SU-DHL-6 (cell line): Measurements from ENCODE around the gene BMERB1.

Experiments used
- H2AFZ ChIP-seq: fragments of 200-600 bp; sonication (generic); 2 replicates; pipeline ENCODE4 v1.6.1; 2014; ENCODE audit warnings: low read depth, mild to moderate bottlenecking, moderate library complexity, mixed read lengths, antibody characterized with exemption, low read length; ENCODE audit not compliant: severe bottlenecking
- H3F3A ChIP-seq: fragments of 200-600 bp; shearing (Covaris generic); 2 replicates; pipeline ENCODE4 v1.6.0; 2016; ENCODE audit warnings: antibody characterized with exemption, mild to moderate bottlenecking; ENCODE audit not compliant: insufficient read depth
- H3K27ac ChIP-seq: fragments of 200-600 bp; sonication (generic); 2 replicates; pipeline ENCODE4 v1.5.1; 2016; ENCODE audit warnings: low read depth, mild to moderate bottlenecking, low read length, moderate library complexity, mixed read lengths
- H3K27me3 ChIP-seq: fragments of 200-600 bp; sonication (generic), shearing (Covaris generic); 2 replicates; pipeline ENCODE4 v1.6.0; 2014; ENCODE audit warnings: mild to moderate bottlenecking, low read length
- H3K36me3 ChIP-seq: fragments of 200-600 bp; sonication (generic); 2 replicates; pipeline ENCODE4 v1.6.1; 2014; ENCODE audit warnings: mild to moderate bottlenecking, low read length, mixed read lengths
- H3K4me2 ChIP-seq: fragments of 300-600, 200-600 bp; shearing (Covaris generic), sonication (generic); 2 replicates; pipeline ENCODE4 v1.6.0; 2014; ENCODE audit warnings: low read length, low read depth, mild to moderate bottlenecking; ENCODE audit not compliant: poor library complexity, severe bottlenecking
- H3K4me3 ChIP-seq: fragments of 200-600 bp; sonication (generic); 2 replicates; pipeline ENCODE4 v1.5.1; 2014; ENCODE audit warnings: antibody characterized with exemption, low read length, mild to moderate bottlenecking, mixed read lengths; ENCODE audit not compliant: insufficient read depth, poor library complexity, severe bottlenecking
- H3K79me2 ChIP-seq: fragments of 200-600 bp; sonication (generic); 2 replicates; pipeline ENCODE4 v1.6.1; 2014; ENCODE audit warnings: mild to moderate bottlenecking, low read length, moderate library complexity; ENCODE audit not compliant: insufficient read depth
- H3K9ac ChIP-seq: fragments of 200-600 bp; sonication (generic); 2 replicates; pipeline ENCODE4 v1.7.0; 2014; ENCODE audit warnings: mild to moderate bottlenecking, low read length
- H3K9me2 ChIP-seq: fragments of 200-600 bp; sonication (generic); replicated peaks from 2 replicates; pipeline ENCODE4 v1.6.1; 2014; ENCODE audit warnings: low read length; ENCODE audit not compliant: insufficient read depth
- H3K9me3 ChIP-seq: fragments of 200-600 bp; sonication (generic); 2 replicates; pipeline ENCODE4 v1.6.1; 2014; ENCODE audit warnings: low read length, mixed read lengths; ENCODE audit not compliant: insufficient read depth
- H4K20me1 ChIP-seq: fragments of 200-600 bp; sonication (generic); 2 replicates; pipeline ENCODE4 v1.6.1; 2014; ENCODE audit warnings: low read depth, mild to moderate bottlenecking, antibody characterized with exemption, low read length, moderate library complexity, mixed read lengths
- EZH2phosphoT487 ChIP-seq: fragments of 200-600 bp; sonication (generic), shearing (Covaris generic); conservative IDR thresholded peaks from 2 replicates; pipeline ENCODE4 v1.6.1; 2018; ENCODE audit warnings: mild to moderate bottlenecking, antibody characterized with exemption, low read length, moderate library complexity, mixed read lengths
- TF ChIP-seq, protein P1 (sequence below): fragments of 200-600 bp; sonication (generic); IDR thresholded peaks from one replicate; pipeline ENCODE4 v1.5.1; 2017; ENCODE audit warnings: antibody characterized with exemption, mild to moderate bottlenecking, low read length, moderate library complexity; ENCODE audit not compliant: insufficient read depth, poor library complexity, severe bottlenecking

The BMERB1 gene

GRCh38 chr16:15482068-15482747, 47.8 kb downstream of the BMERB1 start:
- no peak for TF ChIP-seq EZH2phosphoT487
- TF ChIP-seq, protein P1, sequence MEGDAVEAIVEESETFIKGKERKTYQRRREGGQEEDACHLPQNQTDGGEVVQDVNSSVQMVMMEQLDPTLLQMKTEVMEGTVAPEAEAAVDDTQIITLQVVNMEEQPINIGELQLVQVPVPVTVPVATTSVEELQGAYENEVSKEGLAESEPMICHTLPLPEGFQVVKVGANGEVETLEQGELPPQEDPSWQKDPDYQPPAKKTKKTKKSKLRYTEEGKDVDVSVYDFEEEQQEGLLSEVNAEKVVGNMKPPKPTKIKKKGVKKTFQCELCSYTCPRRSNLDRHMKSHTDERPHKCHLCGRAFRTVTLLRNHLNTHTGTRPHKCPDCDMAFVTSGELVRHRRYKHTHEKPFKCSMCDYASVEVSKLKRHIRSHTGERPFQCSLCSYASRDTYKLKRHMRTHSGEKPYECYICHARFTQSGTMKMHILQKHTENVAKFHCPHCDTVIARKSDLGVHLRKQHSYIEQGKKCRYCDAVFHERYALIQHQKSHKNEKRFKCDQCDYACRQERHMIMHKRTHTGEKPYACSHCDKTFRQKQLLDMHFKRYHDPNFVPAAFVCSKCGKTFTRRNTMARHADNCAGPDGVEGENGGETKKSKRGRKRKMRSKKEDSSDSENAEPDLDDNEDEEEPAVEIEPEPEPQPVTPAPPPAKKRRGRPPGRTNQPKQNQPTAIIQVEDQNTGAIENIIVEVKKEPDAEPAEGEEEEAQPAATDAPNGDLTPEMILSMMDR: no peak
- H3F3A ChIP-seq: no peaks in the 10 kb centered on the region
- no peak overlapping the region for H3K4me3 ChIP-seq
- H4K20me1 ChIP-seq: no peaks in the 10 kb centered on the region
- H3K27ac ChIP-seq: no peak overlapping the region
- H2AFZ ChIP-seq: no peak overlapping the region
- no peaks in the 10 kb centered on the region for H3K27me3 ChIP-seq
- no peaks in the 10 kb centered on the region for H3K9me2 ChIP-seq
- H3K9me3 ChIP-seq: no peaks in the 10 kb centered on the region
- H3K36me3 ChIP-seq: no peaks in the 10 kb centered on the region
- no peak overlapping the region for H3K9ac ChIP-seq
- H3K79me2 ChIP-seq: no peaks in the 10 kb centered on the region
- no peak overlapping the region for H3K4me2 ChIP-seq

DNA sequence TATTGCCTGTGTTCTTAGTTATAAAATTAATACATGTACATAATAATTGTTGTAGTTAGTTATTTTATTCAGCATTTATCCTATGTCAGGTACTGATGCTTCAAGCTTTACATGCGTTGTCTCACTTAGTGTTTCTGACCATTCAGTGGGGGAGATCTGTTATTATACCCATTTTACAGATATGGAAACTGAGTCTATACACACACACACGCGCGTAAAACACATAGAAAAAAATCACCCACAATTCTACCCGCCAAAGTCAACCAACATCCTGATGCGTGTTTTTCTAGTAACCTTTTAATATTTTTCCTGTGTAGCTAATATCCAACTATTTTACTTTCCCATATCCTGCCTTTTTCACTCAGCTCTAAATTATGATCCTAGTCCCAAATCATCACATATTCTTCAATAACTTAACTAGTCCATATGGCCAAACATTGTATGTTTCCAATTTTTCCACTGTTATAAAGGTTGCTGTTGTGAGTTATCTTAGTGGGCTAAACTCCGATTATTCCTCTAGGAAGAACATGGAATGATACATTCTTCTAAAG, 48.4 kb downstream of the BMERB1 start:
- Histone ChIP-seq H3K4me2 (no peak overlapping the region), H3F3A (no peaks in the 10 kb centered on the region), H3K27ac (no peak overlapping the region), H3K9me3 (no peaks in the 10 kb centered on the region), H2AFZ (no peak overlapping the region), H3K9me2 (no peaks in the 10 kb centered on the region), H3K36me3 (no peaks in the 10 kb centered on the region), H3K4me3 (no peak overlapping the region), H3K79me2 (no peaks in the 10 kb centered on the region), H4K20me1 (no peaks in the 10 kb centered on the region), H3K27me3 (no peaks in the 10 kb centered on the region), H3K9ac (no peak overlapping the region)
- no peak for TF ChIP-seq EZH2phosphoT487
- TF ChIP-seq, protein P1: no peak

DNA sequence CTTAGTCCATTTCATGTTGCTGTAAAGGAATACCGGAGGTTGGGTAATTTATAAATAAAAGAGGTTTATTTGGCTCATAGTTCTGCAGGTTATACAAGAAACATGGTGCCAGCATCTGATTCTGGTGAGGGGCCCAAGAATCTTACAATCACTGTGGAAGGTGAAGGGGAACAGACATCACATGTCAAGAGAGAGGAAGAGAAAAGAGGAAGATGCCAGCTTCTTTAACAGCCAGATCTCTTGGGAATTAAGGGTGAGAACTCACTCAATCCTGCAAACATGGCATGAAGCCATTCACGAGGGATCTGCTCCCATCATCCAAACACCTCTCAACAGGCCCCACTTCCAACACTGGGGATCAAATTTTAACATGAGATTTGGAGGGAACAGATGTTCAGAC, 49.5 kb downstream of the BMERB1 start:
- no peaks in the 10 kb centered on the region for H3K27me3 ChIP-seq
- H3K4me3 ChIP-seq: no peak overlapping the region
- no peaks in the 10 kb centered on the region for H3K9me2 ChIP-seq
- no peaks in the 10 kb centered on the region for H4K20me1 ChIP-seq
- TF ChIP-seq EZH2phosphoT487: no peak
- TF ChIP-seq, protein P1: no peak
- no peak overlapping the region for H2AFZ ChIP-seq
- no peaks in the 10 kb centered on the region for H3K79me2 ChIP-seq
- H3K9me3 ChIP-seq: no peaks in the 10 kb centered on the region
- no peak overlapping the region for H3K9ac ChIP-seq
- no peak overlapping the region for H3K27ac ChIP-seq
- no peaks in the 10 kb centered on the region for H3K36me3 ChIP-seq
- H3F3A ChIP-seq: no peaks in the 10 kb centered on the region
- H3K4me2 ChIP-seq: no peak overlapping the region
